ENCODE measurements around the gene MPZL2.

Gene MPZL2

DNA sequence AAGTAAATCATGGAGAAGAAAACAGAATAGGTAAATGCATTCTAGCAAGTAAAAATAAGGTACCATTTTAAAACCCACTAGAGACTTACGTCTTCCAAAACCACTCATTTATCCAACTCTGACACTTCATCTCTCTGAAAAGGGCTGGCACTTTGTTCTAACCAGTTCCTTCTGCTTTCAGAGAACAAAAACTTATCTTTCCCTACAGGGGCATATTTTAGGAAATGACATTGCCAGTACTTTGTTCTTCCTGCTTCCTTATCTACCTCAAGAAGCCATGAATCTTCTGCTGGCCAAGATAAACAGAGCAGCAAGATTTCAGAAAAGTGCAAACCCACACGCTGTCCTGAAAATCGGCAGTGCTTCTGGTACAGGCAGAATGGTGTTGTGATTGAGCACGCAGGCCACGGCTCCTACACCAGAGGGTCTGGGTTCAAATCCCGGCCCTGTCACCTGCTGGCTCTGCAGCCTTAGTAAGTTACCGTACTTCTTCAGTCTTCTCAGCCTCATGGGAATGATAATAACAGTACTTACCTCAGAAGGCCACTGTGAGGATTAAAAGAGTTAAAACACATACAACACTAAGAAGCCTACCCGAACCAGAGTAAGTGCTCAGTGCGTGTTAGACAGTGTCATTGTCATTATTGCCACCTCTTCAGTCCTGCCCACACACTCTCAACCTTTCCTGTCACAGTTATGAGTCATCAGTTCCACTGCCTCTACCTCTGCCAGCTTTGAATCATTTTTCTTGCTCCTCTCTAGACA lies 22.9 kb downstream of the MPZL2 start:
- Histone ChIP-seq H3K9ac (ENCODE audit: low read length) (no peak overlapping the region), H3K9me3 (ENCODE audit: low read length) (no peaks in the 10 kb centered on the region), H2AFZ (ENCODE audit: low read length) (no peak overlapping the region), H3K27ac (ENCODE audit: low read depth, low read length, poor library complexity, severe bottlenecking) (no peak overlapping the region), H3K27me3 (ENCODE audit: insufficient read depth, low read length) (no peaks in the 10 kb centered on the region), H3K36me3 (ENCODE audit: insufficient read depth, low read length) (no peaks in the 10 kb centered on the region), H3F3A (ENCODE audit: insufficient read depth, low read length) (no peaks in the 10 kb centered on the region), H3K9me2 (ENCODE audit: low read depth, low read length) (no peaks in the 10 kb centered on the region), H3K4me3 (ENCODE audit: low read depth, low read length, poor library complexity, severe bottlenecking) (no peak overlapping the region), H3K79me2 (ENCODE audit: insufficient read depth, low read length) (no peaks in the 10 kb centered on the region), H3K4me1 (ENCODE audit: insufficient read depth, low read length, severe bottlenecking) (no peaks in the 10 kb centered on the region), H4K20me1 (ENCODE audit: insufficient read depth, low read length) (no peaks in the 10 kb centered on the region), H3K4me2 (ENCODE audit: low read length) (no peak overlapping the region)
- TF ChIP-seq EZH2 (IDR thresholded peaks at IDR 0.05; ENCODE audit: borderline replicate concordance, low read length): no peak
- no peak for TF ChIP-seq CTCF (IDR thresholded peaks at IDR 0.05; ENCODE audit: low read length)

DNA sequence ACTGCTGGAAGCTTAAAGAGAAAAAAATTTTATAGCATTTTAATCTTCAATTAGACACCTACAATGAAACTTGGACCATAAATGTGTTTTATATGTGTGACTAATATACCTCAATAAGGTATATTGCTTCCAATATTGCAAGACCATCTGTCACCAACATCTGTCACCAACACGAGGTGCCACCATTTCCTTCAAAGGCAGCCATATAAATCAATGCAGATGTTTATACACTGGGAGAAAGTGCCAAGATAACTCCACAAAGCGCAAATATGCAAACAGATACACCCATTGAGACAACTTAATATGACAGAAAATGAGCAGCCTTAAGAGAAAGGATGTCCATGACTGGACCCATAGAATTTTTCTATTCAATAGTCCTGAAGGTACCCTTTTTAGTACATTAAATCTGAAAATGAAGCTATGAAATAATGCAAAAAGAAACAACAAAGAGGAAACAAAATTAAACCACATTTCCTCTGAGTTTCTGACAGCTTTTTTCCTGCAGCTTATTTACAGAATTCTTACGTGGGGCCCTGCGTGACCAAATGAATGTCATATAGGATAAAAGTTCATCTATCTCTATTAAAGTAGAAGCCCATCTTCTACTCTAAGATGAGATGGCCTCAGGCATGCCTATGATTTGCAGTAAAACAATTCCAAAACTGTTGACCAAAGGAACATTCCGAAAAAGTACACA lies 24.4 kb downstream of the MPZL2 start:
- H3K27me3 ChIP-seq (ENCODE audit: insufficient read depth, low read length): no peaks in the 10 kb centered on the region
- no peak overlapping the region for H2AFZ ChIP-seq (ENCODE audit: low read length)
- TF ChIP-seq EZH2 (IDR thresholded peaks at IDR 0.05; ENCODE audit: borderline replicate concordance, low read length) (no peak), CTCF (IDR thresholded peaks at IDR 0.05; ENCODE audit: low read length) (no peak)
- H3K4me3 ChIP-seq (ENCODE audit: low read depth, low read length, poor library complexity, severe bottlenecking): no peak overlapping the region
- H3K36me3 ChIP-seq (ENCODE audit: insufficient read depth, low read length): no peaks in the 10 kb centered on the region
- no peaks in the 10 kb centered on the region for H3K9me3 ChIP-seq (ENCODE audit: low read length)
- H3K27ac ChIP-seq (ENCODE audit: low read depth, low read length, poor library complexity, severe bottlenecking): no peak overlapping the region
- H3K4me1 ChIP-seq (ENCODE audit: insufficient read depth, low read length, severe bottlenecking): no peaks in the 10 kb centered on the region
- H3K79me2 ChIP-seq (ENCODE audit: insufficient read depth, low read length): no peaks in the 10 kb centered on the region
- H3K4me2 ChIP-seq (ENCODE audit: low read length): no peak overlapping the region
- H4K20me1 ChIP-seq (ENCODE audit: insufficient read depth, low read length): no peaks in the 10 kb centered on the region
- H3K9ac ChIP-seq (ENCODE audit: low read length): no peak overlapping the region
- H3F3A ChIP-seq (ENCODE audit: insufficient read depth, low read length): no peaks in the 10 kb centered on the region
- no peaks in the 10 kb centered on the region for H3K9me2 ChIP-seq (ENCODE audit: low read depth, low read length)

- Histone ChIP-seq H3K27ac (ENCODE audit: low read depth, low read length, poor library complexity, severe bottlenecking) (no peak overlapping the region), H3K9me3 (ENCODE audit: low read length) (no peaks in the 10 kb centered on the region), H3F3A (ENCODE audit: insufficient read depth, low read length) (no peaks in the 10 kb centered on the region), H3K9ac (ENCODE audit: low read length) (no peak overlapping the region), H3K79me2 (ENCODE audit: insufficient read depth, low read length) (no peaks in the 10 kb centered on the region), H3K4me1 (ENCODE audit: insufficient read depth, low read length, severe bottlenecking) (no peaks in the 10 kb centered on the region), H3K4me3 (ENCODE audit: low read depth, low read length, poor library complexity, severe bottlenecking) (no peak overlapping the region), H3K9me2 (ENCODE audit: low read depth, low read length) (no peaks in the 10 kb centered on the region), H3K36me3 (ENCODE audit: insufficient read depth, low read length) (no peaks in the 10 kb centered on the region), H3K27me3 (ENCODE audit: insufficient read depth, low read length) (no peaks in the 10 kb centered on the region), H2AFZ (ENCODE audit: low read length) (no peak overlapping the region), H3K4me2 (ENCODE audit: low read length) (no peak overlapping the region), H4K20me1 (ENCODE audit: insufficient read depth, low read length) (no peaks in the 10 kb centered on the region)
- TF ChIP-seq EZH2 (IDR thresholded peaks at IDR 0.05; ENCODE audit: borderline replicate concordance, low read length): no peak
- TF ChIP-seq CTCF (IDR thresholded peaks at IDR 0.05; ENCODE audit: low read length): no peak
Observed at GRCh38 chr11:118238929-118239328, 25.2 kb downstream of the MPZL2 start.
